Loucy (cell line): ENCODE data around the gene IFT43.

ENCODE experiments used
- H2AFZ ChIP-seq: fragments of 200-600 bp; sonication (generic); 2 replicates; pipeline ENCODE4 v1.6.0; 2016; ENCODE audit warnings: antibody characterized with exemption, mild to moderate bottlenecking, low read length, moderate library complexity
- H3F3A ChIP-seq: fragments of 200-600 bp; 2 replicates; pipeline ENCODE4 v1.6.0; 2016; ENCODE audit warnings: antibody characterized with exemption, low read depth, mild to moderate bottlenecking
- H3K27me3 ChIP-seq: fragments of 200-600 bp; sonication (generic); 2 replicates; pipeline ENCODE4 v1.6.1; 2014; ENCODE audit warnings: low read length, mild to moderate bottlenecking; ENCODE audit not compliant: insufficient read depth, poor library complexity, severe bottlenecking
- H3K36me3 ChIP-seq: fragments of 200-600 bp; sonication (generic); 2 replicates; pipeline ENCODE4 v1.6.1; 2016; ENCODE audit warnings: low read length; ENCODE audit not compliant: insufficient read depth
- H3K4me1 ChIP-seq: fragments of 200-600 bp; sonication (generic); 2 replicates; pipeline ENCODE4 v1.5.1; 2014; ENCODE audit warnings: low read length, mild to moderate bottlenecking; ENCODE audit not compliant: insufficient read depth, poor library complexity, severe bottlenecking
- H3K4me2 ChIP-seq: fragments of 200-600 bp; sonication (generic); 2 replicates; pipeline ENCODE4 v1.6.0; 2014; ENCODE audit warnings: antibody characterized with exemption, low read length, low read depth, mild to moderate bottlenecking; ENCODE audit not compliant: poor library complexity, severe bottlenecking
- H3K4me3 ChIP-seq: fragments of 200-600 bp; sonication (generic); 2 replicates; pipeline ENCODE4 v1.5.1; 2014; ENCODE audit warnings: low read length, mild to moderate bottlenecking, mixed read lengths; ENCODE audit not compliant: poor library complexity, severe bottlenecking
- H3K79me2 ChIP-seq: fragments of 200-600 bp; sonication (generic); 2 replicates; pipeline ENCODE4 v1.6.1; 2014; ENCODE audit warnings: low read length; ENCODE audit not compliant: insufficient read depth
- H3K9ac ChIP-seq: fragments of 200-600 bp; sonication (generic); 2 replicates; pipeline ENCODE4 v1.6.0; 2014; ENCODE audit warnings: mild to moderate bottlenecking, low read depth, low read length, moderate library complexity; ENCODE audit not compliant: poor library complexity, severe bottlenecking
- H3K9me2 ChIP-seq: fragments of 200-600 bp; sonication (generic); replicated peaks from 2 replicates; pipeline ENCODE4 v1.6.1; 2016; ENCODE audit warnings: low read depth, low read length, mixed read lengths
- H3K9me3 ChIP-seq: fragments of 200-600 bp; sonication (generic); 2 replicates; pipeline ENCODE4 v1.6.1; 2014; ENCODE audit warnings: mild to moderate bottlenecking, antibody characterized with exemption, low read length, low read depth; ENCODE audit not compliant: insufficient read depth
- H4K20me1 ChIP-seq: fragments of 200-600 bp; sonication (generic); 2 replicates; pipeline ENCODE4 v1.6.0; 2014; ENCODE audit warnings: antibody characterized with exemption, low read length, mild to moderate bottlenecking; ENCODE audit not compliant: insufficient read depth, poor library complexity, severe bottlenecking
- EZH2phosphoT487 ChIP-seq: fragments of 200-600 bp; IDR thresholded peaks from 2 replicates; pipeline ENCODE4 v1.6.1; 2018; ENCODE audit warnings: antibody characterized with exemption, mild to moderate bottlenecking, moderate library complexity, borderline replicate concordance
- TF ChIP-seq, protein P1 (sequence below): fragments of 200-600 bp; sonication (generic); conservative IDR thresholded peaks from 2 replicates; pipeline ENCODE4 v1.5.1; 2014; ENCODE audit warnings: mild to moderate bottlenecking, antibody characterized with exemption, low read length

Gene IFT43

GRCh38 chr14:76077340-76077739, 91.8 kb downstream of the IFT43 start:
- no peaks in the 10 kb centered on the region for H4K20me1 ChIP-seq
- no peak for TF ChIP-seq EZH2phosphoT487
- TF ChIP-seq, protein P1, sequence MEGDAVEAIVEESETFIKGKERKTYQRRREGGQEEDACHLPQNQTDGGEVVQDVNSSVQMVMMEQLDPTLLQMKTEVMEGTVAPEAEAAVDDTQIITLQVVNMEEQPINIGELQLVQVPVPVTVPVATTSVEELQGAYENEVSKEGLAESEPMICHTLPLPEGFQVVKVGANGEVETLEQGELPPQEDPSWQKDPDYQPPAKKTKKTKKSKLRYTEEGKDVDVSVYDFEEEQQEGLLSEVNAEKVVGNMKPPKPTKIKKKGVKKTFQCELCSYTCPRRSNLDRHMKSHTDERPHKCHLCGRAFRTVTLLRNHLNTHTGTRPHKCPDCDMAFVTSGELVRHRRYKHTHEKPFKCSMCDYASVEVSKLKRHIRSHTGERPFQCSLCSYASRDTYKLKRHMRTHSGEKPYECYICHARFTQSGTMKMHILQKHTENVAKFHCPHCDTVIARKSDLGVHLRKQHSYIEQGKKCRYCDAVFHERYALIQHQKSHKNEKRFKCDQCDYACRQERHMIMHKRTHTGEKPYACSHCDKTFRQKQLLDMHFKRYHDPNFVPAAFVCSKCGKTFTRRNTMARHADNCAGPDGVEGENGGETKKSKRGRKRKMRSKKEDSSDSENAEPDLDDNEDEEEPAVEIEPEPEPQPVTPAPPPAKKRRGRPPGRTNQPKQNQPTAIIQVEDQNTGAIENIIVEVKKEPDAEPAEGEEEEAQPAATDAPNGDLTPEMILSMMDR = no peak
- H3K9me2 ChIP-seq = no peaks in the 10 kb centered on the region
- no peaks in the 10 kb centered on the region for H3F3A ChIP-seq
- no peak overlapping the region for H3K4me2 ChIP-seq
- no peaks in the 10 kb centered on the region for H3K36me3 ChIP-seq
- no peak overlapping the region for H2AFZ ChIP-seq
- no peaks in the 10 kb centered on the region for H3K27me3 ChIP-seq
- no peak overlapping the region for H3K4me3 ChIP-seq
- no peaks in the 10 kb centered on the region for H3K9me3 ChIP-seq
- no peak overlapping the region for H3K9ac ChIP-seq
- no peaks in the 10 kb centered on the region for H3K4me1 ChIP-seq
- no peaks in the 10 kb centered on the region for H3K79me2 ChIP-seq

DNA sequence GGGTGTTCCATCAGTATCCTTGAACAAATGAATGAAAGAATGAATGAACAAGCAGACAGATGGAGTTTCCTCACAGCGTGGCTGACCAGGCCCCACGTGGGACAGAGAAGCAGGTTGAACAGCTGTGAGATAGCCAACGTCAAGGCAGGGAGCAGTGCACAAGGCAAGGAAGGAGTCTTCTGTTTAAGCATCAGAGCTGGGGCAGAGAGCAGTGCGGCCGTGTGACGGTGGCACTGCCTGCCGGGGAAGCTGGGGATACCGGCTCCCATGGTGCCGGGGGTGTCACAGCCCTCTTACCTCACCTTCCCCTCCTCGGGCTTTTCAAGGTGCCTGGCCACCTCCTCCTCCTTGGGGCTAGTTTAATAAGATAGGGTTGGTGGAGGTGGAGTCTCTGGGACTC, 92.9 kb downstream of the IFT43 start:
- H4K20me1 ChIP-seq = no peaks in the 10 kb centered on the region
- no peak overlapping the region for H2AFZ ChIP-seq
- H3F3A ChIP-seq = no peaks in the 10 kb centered on the region
- no peak overlapping the region for H3K4me3 ChIP-seq
- no peak overlapping the region for H3K9ac ChIP-seq
- H3K4me1 ChIP-seq = no peaks in the 10 kb centered on the region
- no peaks in the 10 kb centered on the region for H3K36me3 ChIP-seq
- no peak overlapping the region for H3K4me2 ChIP-seq
- H3K79me2 ChIP-seq = no peaks in the 10 kb centered on the region
- no peaks in the 10 kb centered on the region for H3K27me3 ChIP-seq
- TF ChIP-seq, protein P1 = no peak
- TF ChIP-seq EZH2phosphoT487 = no peak
- H3K9me2 ChIP-seq = no peaks in the 10 kb centered on the region
- H3K9me3 ChIP-seq = no peaks in the 10 kb centered on the region

DNA sequence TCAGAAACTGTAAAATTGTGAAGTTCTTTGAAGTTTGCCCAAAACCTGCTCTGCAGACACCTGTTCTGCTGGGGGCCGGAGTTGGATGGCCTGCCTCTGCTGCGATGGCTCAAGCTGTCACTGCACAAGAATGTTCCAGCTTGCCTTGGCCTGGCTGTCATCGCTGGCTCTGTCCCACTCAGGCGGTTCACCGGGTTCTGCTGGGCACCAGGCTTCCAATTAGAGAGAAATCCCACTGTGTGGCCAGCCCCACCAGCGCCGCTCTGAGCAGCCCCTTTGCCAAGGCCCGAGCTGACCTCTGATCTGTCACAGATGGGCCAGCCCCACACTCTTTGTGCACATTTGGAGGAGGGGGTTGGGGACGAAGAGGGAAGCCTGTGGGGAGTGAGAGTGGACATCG, 94.5 kb downstream of the IFT43 start:
- no peak overlapping the region for H2AFZ ChIP-seq
- no peaks in the 10 kb centered on the region for H3K9me3 ChIP-seq
- no peak overlapping the region for H3K9ac ChIP-seq
- no peaks in the 10 kb centered on the region for H3F3A ChIP-seq
- H3K9me2 ChIP-seq = no peaks in the 10 kb centered on the region
- no peaks in the 10 kb centered on the region for H3K4me1 ChIP-seq
- no peaks in the 10 kb centered on the region for H4K20me1 ChIP-seq
- H3K4me3 ChIP-seq = no peak overlapping the region
- no peaks in the 10 kb centered on the region for H3K79me2 ChIP-seq
- H3K4me2 ChIP-seq = no peak overlapping the region
- TF ChIP-seq, protein P1 = no peak
- no peak for TF ChIP-seq EZH2phosphoT487
- no peaks in the 10 kb centered on the region for H3K27me3 ChIP-seq
- H3K36me3 ChIP-seq = no peaks in the 10 kb centered on the region
